GM12892 (cell line): ENCODE data around the gene TOGARAM1.

Experiments
- POLR2A ChIP-seq: IDR thresholded peaks from 2 replicates; pipeline ENCODE4 v1.6.1; 2011; ENCODE audit warnings: low read depth, low read length, control low read depth
- TAF1 ChIP-seq: IDR thresholded peaks from 2 replicates; pipeline ENCODE4 v1.6.1; 2011; ENCODE audit warnings: low read depth, mild to moderate bottlenecking, control low read depth, low read length, borderline replicate concordance

- no peak for TF ChIP-seq TAF1
- TF ChIP-seq POLR2A, result no peak
Observed at GRCh38 chr14:44941591-44941990, 20.4 kb upstream of the TOGARAM1 start.
